OCI-LY3 (cell line): ENCODE measurements around the gene GALNT14.

Source experiments
- H2AFZ ChIP-seq: fragments of 200-600, 300-600 bp; shearing (Covaris generic); 2 replicates; pipeline ENCODE4 v1.6.0; 2014; ENCODE audit warnings: antibody characterized with exemption, low read depth, low read length
- H3K27ac ChIP-seq: fragments of 200-600, 300-600 bp; sonication (generic); 2 replicates; pipeline ENCODE4 v1.5.1; 2014; ENCODE audit warnings: mild to moderate bottlenecking, low read length, moderate library complexity, mixed read lengths
- H3K27me3 ChIP-seq: fragments of 200-600, 300-600 bp; sonication (generic); 2 replicates; pipeline ENCODE4 v1.6.1; 2014; ENCODE audit warnings: low read depth, low read length, mixed read lengths
- H3K36me3 ChIP-seq: fragments of 200-600, 300-600 bp; sonication (generic); replicated peaks from 2 replicates; pipeline ENCODE3; 2014; ENCODE audit warnings: low read depth, low read length, mixed read lengths
- H3K4me1 ChIP-seq: fragments of 300-600, 200-600 bp; sonication (generic); 2 replicates; pipeline ENCODE4 v1.6.1; 2014; ENCODE audit warnings: low read length, mixed read lengths
- H3K4me2 ChIP-seq: fragments of 200-600, 300-600 bp; sonication (generic); 2 replicates; pipeline ENCODE4 v1.6.1; 2014; ENCODE audit warnings: low read length, mixed read lengths
- H3K4me3 ChIP-seq: fragments of 300-600, 200-600 bp; sonication (generic); 2 replicates; pipeline ENCODE4 v1.5.1; 2014; ENCODE audit warnings: antibody characterized with exemption, mild to moderate bottlenecking, low read length, moderate library complexity
- H3K79me2 ChIP-seq: fragments of 300-600, 200-600 bp; shearing (Covaris generic); 2 replicates; pipeline ENCODE4 v1.6.1; 2014; ENCODE audit warnings: mild to moderate bottlenecking, low read length, mixed read lengths
- H3K9ac ChIP-seq: fragments of 300-600, 200-600 bp; shearing (Covaris generic); 2 replicates; pipeline ENCODE4 v1.6.0; 2014; ENCODE audit warnings: mild to moderate bottlenecking, low read length, moderate library complexity
- H3K9me3 ChIP-seq: fragments of 200-600, 300-600 bp; shearing (Covaris generic); 2 replicates; pipeline ENCODE4 v1.6.1; 2014; ENCODE audit warnings: low read length, mixed read lengths; ENCODE audit not compliant: insufficient read depth
- H4K20me1 ChIP-seq: fragments of 200-600, 300-600 bp; sonication (generic); 2 replicates; pipeline ENCODE4 v1.6.1; 2016; ENCODE audit warnings: low read length, mixed read lengths; ENCODE audit not compliant: insufficient read depth
- CTCF ChIP-seq: fragments of 200-600, 300-600 bp; sonication (generic); IDR thresholded peaks from 2 replicates; pipeline ENCODE4 v1.5.1; 2014; ENCODE audit warnings: antibody characterized with exemption, low read length, low read depth
- EZH2phosphoT487 ChIP-seq: fragments of 200-600 bp; shearing (Covaris generic); IDR thresholded peaks from 2 replicates; pipeline ENCODE4 v1.6.1; 2018; ENCODE audit warnings: antibody characterized with exemption, mixed run types, low read depth

GALNT14 gene

GRCh38 chr2:30966786-30967185 lies 171.5 kb downstream of the GALNT14 start:
- H3K27me3 ChIP-seq = no peaks in the 10 kb centered on the region
- TF ChIP-seq CTCF = no peak
- no peak for TF ChIP-seq EZH2phosphoT487
- no peak overlapping the region for H3K4me2 ChIP-seq
- H3K27ac ChIP-seq = no peak overlapping the region
- H3K36me3 ChIP-seq = peaks cover 61% of the 10 kb centered on the region
- H3K4me1 ChIP-seq = no peaks in the 10 kb centered on the region
- H3K79me2 ChIP-seq = peaks cover 6% of the 10 kb centered on the region; the same call in 1 of the 2 replicates
- no peak overlapping the region for H2AFZ ChIP-seq
- no peaks in the 10 kb centered on the region for H4K20me1 ChIP-seq
- H3K9ac ChIP-seq = no peak overlapping the region
- no peaks in the 10 kb centered on the region for H3K9me3 ChIP-seq
- H3K4me3 ChIP-seq = no peak overlapping the region

GRCh38 chr2:30965022-30965531 lies 173.2 kb downstream of the GALNT14 start:
- Histone ChIP-seq H4K20me1 (0 out of 2 replicates have a peak, but pooled peaks cover 2% of the 10 kb centered on the region), H3K27me3 (no peaks in the 10 kb centered on the region), H3K27ac (no peak overlapping the region), H3K4me1 (no peaks in the 10 kb centered on the region), H3K79me2 (peaks cover 6% of the 10 kb centered on the region; the same call in 1 of the 2 replicates), H3K4me3 (no peak overlapping the region), H3K36me3 (peaks cover 53% of the 10 kb centered on the region), H2AFZ (no peak overlapping the region), H3K9me3 (no peaks in the 10 kb centered on the region), H3K4me2 (no peak overlapping the region), H3K9ac (no peak overlapping the region)
- TF ChIP-seq CTCF = no peak
- no peak for TF ChIP-seq EZH2phosphoT487

DNA sequence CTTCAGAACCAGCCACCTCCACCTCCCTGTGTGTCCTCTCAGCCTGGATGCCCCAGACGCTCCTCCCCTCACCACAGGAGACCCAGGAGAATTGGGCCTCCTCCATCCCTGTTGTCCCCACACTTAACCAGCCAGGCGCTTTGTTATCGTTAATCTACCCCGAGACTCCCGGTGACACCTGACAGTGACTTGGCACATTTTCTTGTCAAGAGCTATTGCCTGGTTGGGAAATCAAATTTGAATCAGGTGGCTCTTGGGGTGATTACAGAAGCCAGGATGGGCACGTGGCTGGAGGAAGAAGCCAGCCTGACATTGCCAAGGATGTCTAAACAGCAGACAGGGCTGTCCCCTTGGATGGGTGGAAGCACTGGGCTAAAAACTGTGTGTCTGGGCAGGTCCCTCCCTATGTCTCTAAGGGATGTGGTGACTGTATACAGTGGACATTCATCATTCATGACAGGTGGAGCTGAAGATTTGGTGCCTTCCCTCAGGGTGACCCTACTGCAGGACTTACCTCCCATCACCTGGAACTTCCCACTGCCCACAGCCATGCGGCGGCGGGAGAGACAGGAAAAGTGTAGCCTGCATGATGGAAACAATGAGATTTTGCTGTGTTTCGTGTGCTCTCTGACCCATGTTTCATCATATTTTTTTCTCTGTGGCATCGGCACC lies 173.8 kb downstream of the GALNT14 start:
- Histone ChIP-seq H3K36me3 (peaks cover 50% of the 10 kb centered on the region), H3K9me3 (no peaks in the 10 kb centered on the region), H3K4me2 (no peak overlapping the region), H2AFZ (no peak overlapping the region), H3K4me1 (peaks cover 4% of the 10 kb centered on the region; the same call in 1 of the 2 replicates), H3K79me2 (peaks cover 6% of the 10 kb centered on the region; the same call in 1 of the 2 replicates), H3K27ac (no peak overlapping the region), H4K20me1 (0 out of 2 replicates have a peak, but pooled peaks cover 8% of the 10 kb centered on the region), H3K9ac (no peak overlapping the region), H3K27me3 (no peaks in the 10 kb centered on the region), H3K4me3 (no peak overlapping the region)
- TF ChIP-seq CTCF (no peak), EZH2phosphoT487 (no peak)

- Histone ChIP-seq H4K20me1 (0 out of 2 replicates have a peak, but pooled peaks cover 8% of the 10 kb centered on the region), H3K27me3 (no peaks in the 10 kb centered on the region), H3K4me2 (no peak overlapping the region), H3K4me3 (no peak overlapping the region), H3K79me2 (no peaks in the 10 kb centered on the region; the same call in 1 of the 2 replicates), H2AFZ (no peak overlapping the region), H3K36me3 (peaks cover 48% of the 10 kb centered on the region), H3K4me1 (peaks cover 14% of the 10 kb centered on the region), H3K9ac (no peak overlapping the region), H3K27ac (no peak overlapping the region), H3K9me3 (no peaks in the 10 kb centered on the region)
- TF ChIP-seq EZH2phosphoT487 = no peak
- no peak for TF ChIP-seq CTCF
Measured at GRCh38 chr2:30963184-30963583, 175.1 kb downstream of the GALNT14 start.
